ENCODE data around the gene TPSAB1. TPM values are rescaled to one million over a fixed set of nuclear protein-coding genes. Genes with fewer than 3 reads are reported as not detected.

The TPSAB1 gene
- total RNA-seq, 4 donors from 2014 or later = 13.8 to 67.7 (median 28.5) TPM

DNA sequence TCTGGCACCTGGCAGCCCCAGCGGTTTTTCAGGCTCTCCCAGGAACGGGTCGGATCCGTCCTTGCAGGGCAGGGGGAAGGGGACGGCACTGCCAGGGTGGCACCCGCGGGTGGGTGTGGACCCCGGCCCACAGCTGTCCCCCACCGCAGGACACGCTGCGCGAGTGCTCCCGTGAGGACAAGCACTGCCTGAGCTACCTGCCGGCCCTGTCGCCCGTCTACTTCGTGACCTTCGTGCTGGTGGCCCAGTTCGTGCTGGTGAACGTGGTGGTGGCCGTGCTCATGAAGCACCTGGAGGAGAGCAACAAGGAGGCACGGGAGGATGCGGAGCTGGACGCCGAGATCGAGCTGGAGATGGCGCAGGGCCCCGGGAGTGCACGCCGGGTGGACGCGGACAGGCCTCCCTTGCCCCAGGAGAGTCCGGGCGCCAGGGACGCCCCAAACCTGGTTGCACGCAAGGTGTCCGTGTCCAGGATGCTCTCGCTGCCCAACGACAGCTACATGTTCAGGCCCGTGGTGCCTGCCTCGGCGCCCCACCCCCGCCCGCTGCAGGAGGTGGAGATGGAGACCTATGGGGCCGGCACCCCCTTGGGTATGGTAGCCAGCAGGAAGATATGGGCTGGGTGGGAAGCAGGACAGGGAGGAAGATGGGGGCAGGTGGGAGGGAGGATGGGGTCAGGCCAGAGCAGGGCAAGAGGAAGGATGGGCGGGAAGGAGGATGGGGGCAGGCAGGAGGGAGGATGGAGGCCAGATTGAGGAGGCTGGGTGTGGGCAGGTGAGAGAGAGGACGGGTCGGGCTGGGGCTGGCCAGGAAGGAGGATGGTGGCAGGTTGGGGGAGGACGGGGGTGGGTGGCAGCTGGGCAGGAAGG lies 22.2 kb upstream of the TPSAB1 start:
- 88 to 89% methylated on average over 30 to 49 of the region's 49 CpGs for WGBS, 2 donors
- DNase-seq (ENCODE audit: low spot score in 2 of 2) = no peak
- H3K4me3 ChIP-seq = no peak overlapping the region
- H3K9me3 ChIP-seq = no peaks in the 10 kb centered on the region
- H3K27ac ChIP-seq = no peak overlapping the region
- H3K27me3 ChIP-seq = no peaks in the 10 kb centered on the region
- no peaks in the 10 kb centered on the region for H3K36me3 ChIP-seq
- no peaks in the 10 kb centered on the region for H3K4me1 ChIP-seq
- TF ChIP-seq CTCF (IDR thresholded peaks at IDR 0.05) (no peak), POLR2A (IDR thresholded peaks at IDR 0.05) (no peak), EP300 (IDR thresholded peaks at IDR 0.05) (no peak)

DNA sequence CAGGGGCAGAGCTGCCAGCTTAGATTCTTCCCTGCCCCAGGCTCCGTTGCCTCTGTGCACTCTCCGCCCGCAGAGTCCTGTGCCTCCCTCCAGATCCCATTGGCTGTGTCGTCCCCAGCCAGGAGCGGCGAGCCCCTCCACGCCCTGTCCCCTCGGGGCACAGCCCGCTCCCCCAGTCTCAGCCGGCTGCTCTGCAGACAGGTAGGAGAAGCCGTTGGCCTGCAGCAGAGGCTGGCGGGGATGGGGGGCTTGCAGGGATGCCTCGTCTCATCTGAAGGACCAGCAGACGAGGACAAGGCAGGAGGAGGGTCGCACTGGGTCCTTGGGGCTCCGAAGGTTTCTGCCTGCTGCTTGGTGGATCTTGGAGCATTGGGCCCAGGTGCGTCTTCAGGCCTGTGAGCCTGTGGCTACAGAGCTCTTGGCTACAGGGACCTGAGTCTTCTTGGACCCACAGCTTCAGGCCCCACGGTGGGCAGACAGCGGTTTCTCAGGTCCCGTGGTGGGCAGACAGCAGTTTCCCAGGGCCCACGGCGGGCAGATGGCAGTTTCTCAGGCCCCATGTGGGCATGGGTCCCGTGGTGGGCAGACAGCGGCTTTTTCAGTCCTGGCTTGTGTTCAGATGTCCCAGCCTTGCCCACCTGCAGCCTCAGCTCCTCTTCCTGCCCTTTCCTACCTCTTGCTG lies 21.4 kb upstream of the TPSAB1 start:
- Histone ChIP-seq H3K27me3 (no peaks in the 10 kb centered on the region), H3K27ac (no peak overlapping the region), H3K9me3 (no peaks in the 10 kb centered on the region), H3K36me3 (no peaks in the 10 kb centered on the region), H3K4me3 (no peak overlapping the region), H3K4me1 (no peaks in the 10 kb centered on the region)
- no peak for TF ChIP-seq EP300 (IDR thresholded peaks at IDR 0.05)
- no peak for TF ChIP-seq POLR2A (IDR thresholded peaks at IDR 0.05)
- no peak for TF ChIP-seq CTCF (IDR thresholded peaks at IDR 0.05)
- WGBS, 2 donors = 85 to 86% methylated on average over 13 to 22 of the region's 24 CpGs
- no peak for DNase-seq (ENCODE audit: low spot score in 2 of 2)

DNA sequence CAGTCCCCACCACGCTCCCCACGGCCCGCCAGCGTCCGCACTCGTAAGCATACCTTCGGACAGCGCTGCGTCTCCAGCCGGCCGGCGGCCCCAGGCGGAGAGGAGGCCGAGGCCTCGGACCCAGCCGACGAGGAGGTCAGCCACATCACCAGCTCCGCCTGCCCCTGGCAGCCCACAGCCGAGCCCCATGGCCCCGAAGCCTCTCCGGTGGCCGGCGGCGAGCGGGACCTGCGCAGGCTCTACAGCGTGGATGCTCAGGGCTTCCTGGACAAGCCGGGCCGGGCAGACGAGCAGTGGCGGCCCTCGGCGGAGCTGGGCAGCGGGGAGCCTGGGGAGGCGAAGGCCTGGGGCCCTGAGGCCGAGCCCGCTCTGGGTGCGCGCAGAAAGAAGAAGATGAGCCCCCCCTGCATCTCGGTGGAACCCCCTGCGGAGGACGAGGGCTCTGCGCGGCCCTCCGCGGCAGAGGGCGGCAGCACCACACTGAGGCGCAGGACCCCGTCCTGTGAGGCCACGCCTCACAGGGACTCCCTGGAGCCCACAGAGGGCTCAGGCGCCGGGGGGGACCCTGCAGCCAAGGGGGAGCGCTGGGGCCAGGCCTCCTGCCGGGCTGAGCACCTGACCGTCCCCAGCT lies 20.3 kb upstream of the TPSAB1 start:
- no peak for DNase-seq (ENCODE audit: low spot score in 2 of 2)
- Histone ChIP-seq H3K4me3 (no peak overlapping the region), H3K9me3 (no peaks in the 10 kb centered on the region), H3K27ac (no peak overlapping the region), H3K27me3 (no peaks in the 10 kb centered on the region), H3K4me1 (no peaks in the 10 kb centered on the region), H3K36me3 (no peaks in the 10 kb centered on the region)
- TF ChIP-seq POLR2A (IDR thresholded peaks at IDR 0.05) (no peak), EP300 (IDR thresholded peaks at IDR 0.05) (no peak), CTCF (IDR thresholded peaks at IDR 0.05) (no peak)
- WGBS, 2 donors = 92 to 93% methylated on average over 26 to 50 of the region's 55 CpGs

DNA sequence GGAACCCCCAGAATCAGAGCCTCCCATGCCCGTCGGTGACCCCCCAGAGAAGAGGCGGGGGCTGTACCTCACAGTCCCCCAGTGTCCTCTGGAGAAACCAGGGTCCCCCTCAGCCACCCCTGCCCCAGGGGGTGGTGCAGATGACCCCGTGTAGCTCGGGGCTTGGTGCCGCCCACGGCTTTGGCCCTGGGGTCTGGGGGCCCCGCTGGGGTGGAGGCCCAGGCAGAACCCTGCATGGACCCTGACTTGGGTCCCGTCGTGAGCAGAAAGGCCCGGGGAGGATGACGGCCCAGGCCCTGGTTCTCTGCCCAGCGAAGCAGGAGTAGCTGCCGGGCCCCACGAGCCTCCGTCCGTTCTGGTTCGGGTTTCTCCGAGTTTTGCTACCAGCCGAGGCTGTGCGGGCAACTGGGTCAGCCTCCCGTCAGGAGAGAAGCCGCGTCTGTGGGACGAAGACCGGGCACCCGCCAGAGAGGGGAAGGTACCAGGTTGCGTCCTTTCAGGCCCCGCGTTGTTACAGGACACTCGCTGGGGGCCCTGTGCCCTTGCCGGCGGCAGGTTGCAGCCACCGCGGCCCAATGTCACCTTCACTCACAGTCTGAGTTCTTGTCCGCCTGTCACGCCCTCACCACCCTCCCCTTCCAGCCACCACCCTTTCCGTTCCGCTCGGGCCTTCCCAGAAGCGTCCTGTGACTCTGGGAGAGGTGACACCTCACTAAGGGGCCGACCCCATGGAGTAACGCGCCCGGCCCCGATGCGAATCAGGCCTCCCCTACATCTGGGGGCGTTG lies 19.5 kb upstream of the TPSAB1 start:
- H3K9me3 ChIP-seq = no peaks in the 10 kb centered on the region
- H3K4me3 ChIP-seq = no peak overlapping the region
- no peak for TF ChIP-seq EP300 (IDR thresholded peaks at IDR 0.05)
- TF ChIP-seq POLR2A (IDR thresholded peaks at IDR 0.05) = no peak
- no peak for TF ChIP-seq CTCF (IDR thresholded peaks at IDR 0.05)
- no peaks in the 10 kb centered on the region for H3K4me1 ChIP-seq
- DNase-seq (ENCODE audit: low spot score in 2 of 2) = no peak
- no peaks in the 10 kb centered on the region for H3K36me3 ChIP-seq
- WGBS, 2 donors = 79 to 80% methylated on average over 48 of the region's 48 CpGs
- H3K27ac ChIP-seq = no peak overlapping the region
- no peaks in the 10 kb centered on the region for H3K27me3 ChIP-seq
